ENCODE results near the gene VAT1L. TPM values are rescaled to one million over a fixed set of nuclear protein-coding genes. Genes with fewer than 3 reads are reported as not detected.

Gene VAT1L
- total and polyA plus RNA-seq, 10 of the 15 experiments (the other 5 are each of a cell fraction or from before 2014, with no cell fraction given), result 0.06 to 0.18 (median 0.10) TPM; not detected in 5

- no peak for TF ChIP-seq MTA2 (IDR thresholded peaks at IDR 0.05; ENCODE audit: low read depth)
- no peak for TF ChIP-seq RFX5 (IDR thresholded peaks at IDR 0.05; ENCODE audit: low read depth, low read length)
- no peak for TF ChIP-seq SIX5 (IDR thresholded peaks at IDR 0.05; ENCODE audit: low read depth, low read length, severe bottlenecking)
- TF ChIP-seq BCL11A (IDR thresholded peaks at IDR 0.05; ENCODE audit: low read depth, low read length), result no peak
- no peak for TF ChIP-seq TARDBP (IDR thresholded peaks at IDR 0.05; ENCODE audit: borderline replicate concordance)
- no peak for TF ChIP-seq NR2C1 (IDR thresholded peaks at IDR 0.05)
- TF ChIP-seq CBX5 (IDR thresholded peaks at IDR 0.05; ENCODE audit: low read depth), result no peak
- no peak for TF ChIP-seq NFIC (IDR thresholded peaks at IDR 0.05; ENCODE audit: low read depth, low read length)
- TF ChIP-seq MYB (IDR thresholded peaks at IDR 0.05; ENCODE audit: borderline replicate concordance, low read depth, low read length), result no peak
- TF ChIP-seq KLF5 (IDR thresholded peaks at IDR 0.05; ENCODE audit: partially characterized antibody), result no peak
- no peak for TF ChIP-seq MTA3 (IDR thresholded peaks at IDR 0.05; ENCODE audit: borderline replicate concordance, low read length)
- no peak for TF ChIP-seq HDGF (IDR thresholded peaks at IDR 0.05)
- no peak for TF ChIP-seq BRCA1 (IDR thresholded peaks at IDR 0.05; ENCODE audit: low read depth, low read length)
- TF ChIP-seq SRF (IDR thresholded peaks at IDR 0.05; ENCODE audit: low read depth in 2 of 2, low read length in 2 of 2), result no peak
- TF ChIP-seq CEBPB (IDR thresholded peaks at IDR 0.05; ENCODE audit: borderline replicate concordance in 1 of 2, low read depth in 2 of 2, low read length in 2 of 2), result no peak
- ChIA-PET CTCF (interaction anchor here (1.1 to 1.2 kb wide), 2 partner anchors 25 to 26 kb away, joined by 3 to 4 read pairs; no protein-coding TSS in a partner anchor), SMC1A (ENCODE audit: uncharacterized antibody, unreplicated experiment) (interaction anchor here (0.7 to 1.1 kb wide), 2 partner anchors 8 to 321 kb away, joined by 3 to 4 read pairs; no protein-coding TSS in a partner anchor), POLR2A (no interaction called here), RAD21 (ENCODE audit: unreplicated experiment) (no interaction called here)
- Histone ChIP-seq H3K4me1 (ENCODE audit: control insufficient read depth, insufficient read depth, low read length) (no peaks in the 10 kb centered on the region), H3K36me3 (ENCODE audit: control insufficient read depth in 2 of 2, insufficient read depth in 2 of 2, low read length in 1 of 2) (no peaks in the 10 kb centered on the region), H2AFZ (ENCODE audit: control insufficient read depth, low read depth, low read length) (no peak overlapping the region), H3K79me2 (ENCODE audit: control insufficient read depth, insufficient read depth, low read length) (no peaks in the 10 kb centered on the region), H3K9ac (ENCODE audit: control insufficient read depth, insufficient read depth, low read length) (no peak overlapping the region), H3K27me3 (replicated peaks in 1 of 2; ENCODE audit: control insufficient read depth in 2 of 2, insufficient read depth in 2 of 2, low read length in 1 of 2) (no peaks in the 10 kb centered on the region; a peak in 1 of 4 replicates), H4K20me1 (ENCODE audit: control insufficient read depth, insufficient read depth) (no peaks in the 10 kb centered on the region), H3K4me3 (no peak overlapping the region), H3K9me3 (replicated peaks; ENCODE audit: control insufficient read depth, insufficient read depth, low read length) (no peaks in the 10 kb centered on the region), H3K4me2 (ENCODE audit: control insufficient read depth, insufficient read depth) (no peak overlapping the region), H3K27ac (ENCODE audit: control insufficient read depth, insufficient read depth) (no peak overlapping the region)
- in situ Hi-C loops (cut with MboI), result no loop called here
- BruUV-seq (replicated peaks), result no TSS peak
- WGBS (ENCODE audit: insufficient coverage, insufficient replicate concordance, low lambda C conversion rate, missing lambda C conversion rate), result 34% methylated on average over 3 of the region's 3 CpGs
- FAIRE-seq (no peak), DNase-seq (ENCODE audit: low read depth, low spot score) (no peak), ATAC-seq (no peak)
- intact Hi-C loops (cut with micrococcal nuclease; ENCODE audit: unreplicated experiment), result no loop called here
Observed at GRCh38 chr16:78028018-78028417, 239.7 kb downstream of the VAT1L start.

Other genes starting within 250 kb of the VAT1L start
- 2.6 and 3.2 TPM in 2 replicates for gene NUDT7, start 66.0 kb upstream of the VAT1L start, total RNA-seq (2014; rRNA removed)
- 5.1 TPM in 2 replicates for gene NUDT7, start 66.0 kb upstream of the VAT1L start, total RNA-seq (2014; rRNA removed; fragmentation: Illumina TruSeq; extraction: Trizol)
- gene NUDT7, start 66.0 kb upstream of the VAT1L start, total RNA-seq (2021), result 2.1 and 4.0 TPM in 2 replicates
- gene NUDT7, start 66.0 kb upstream of the VAT1L start, polyA plus RNA-seq (2011; rRNA removed), result 2.4 and 2.8 TPM in 2 replicates
- 5.3 and 10.3 TPM in 2 replicates for gene NUDT7, start 66.0 kb upstream of the VAT1L start, polyA plus RNA-seq (2014; fragmentation: Illumina TruSeq; extraction: Trizol)
- 10 to 100 TPM in 1 of 2 experiments, 1 to 10 TPM in 1; 9.7 to 14.3 TPM for gene NUDT7, start 66.0 kb upstream of the VAT1L start, polyA plus RNA-seq (2014; fragmentation: Nextera tagmentation; extraction: Ambion mirVana)
- 5.1 and 5.5 TPM in 2 replicates for gene NUDT7, start 66.0 kb upstream of the VAT1L start, polyA plus RNA-seq (2014; rRNA removed)
- gene NUDT7, start 66.0 kb upstream of the VAT1L start, polyA plus RNA-seq (2016; fragmentation: Nextera tagmentation; extraction: Ambion mirVana), result 1 to 10 TPM; 3.6 to 6.4 TPM
- gene CLEC3A, start 234.0 kb downstream of the VAT1L start, total RNA-seq (2014; rRNA removed), result not detected in 2 replicates
- gene CLEC3A, start 234.0 kb downstream of the VAT1L start, total RNA-seq (2014; rRNA removed; fragmentation: Illumina TruSeq; extraction: Trizol), result not detected in 2 replicates
- not detected in 2 replicates for gene CLEC3A, start 234.0 kb downstream of the VAT1L start, total RNA-seq (2021)
- gene CLEC3A, start 234.0 kb downstream of the VAT1L start, polyA plus RNA-seq (2011; rRNA removed), result not detected in 2 replicates
- gene CLEC3A, start 234.0 kb downstream of the VAT1L start, polyA plus RNA-seq (2014; fragmentation: Illumina TruSeq; extraction: Trizol), result not detected in 2 replicates
- not detected for gene CLEC3A, start 234.0 kb downstream of the VAT1L start, polyA plus RNA-seq (2014; fragmentation: Nextera tagmentation; extraction: Ambion mirVana)
- not detected in 2 replicates for gene CLEC3A, start 234.0 kb downstream of the VAT1L start, polyA plus RNA-seq (2014; rRNA removed)
- gene CLEC3A, start 234.0 kb downstream of the VAT1L start, polyA plus RNA-seq (2016; fragmentation: Nextera tagmentation; extraction: Ambion mirVana), result not detected